Tibial artery (tissue), 4 donors: ENCODE results near the gene DBN1.

Experiments used
- DNase-seq, 2 donors: peaks; one replicate each; pipeline ENCODE4 v3.0.0-alpha.2; 2019
- H3K27ac ChIP-seq, 2 donors: fragments of 200-600 bp; sonication (generic) in 1 of 2; 1 replicate in 1 of 2; 2 replicates in 1 of 2; pipeline ENCODE4 v1.5.1; 2018 to 2019; ENCODE audit warnings: mild to moderate bottlenecking in 1 of 2
- H3K27me3 ChIP-seq, 2 donors: fragments of 200-600 bp; sonication (generic) in 1 of 2; one replicate each; pipeline versions ENCODE4 v1.5.1 to v1.6.0; 2016 to 2019
- H3K36me3 ChIP-seq, 3 donors: fragments of 200-600 bp; sonication (generic) in 2 of 3; one replicate each; pipeline ENCODE4 v1.5.1; 2016 to 2019; ENCODE audit warnings: mild to moderate bottlenecking in 2 of 3
- H3K4me1 ChIP-seq, 4 donors: fragments of 200-600 bp; sonication (generic) in 2 of 4; 1 replicate in 3 of 4; 2 replicates in 1 of 4; pipeline ENCODE4 v1.5.1; 2016 to 2019
- H3K4me3 ChIP-seq, 2 donors: fragments of 200-600 bp; sonication (generic) in 1 of 2; 1 replicate in 1 of 2; 2 replicates in 1 of 2; pipeline ENCODE4 v1.5.1; 2018 to 2019; ENCODE audit warnings: mild to moderate bottlenecking in 2 of 2
- H3K9me3 ChIP-seq, 3 donors: fragments of 200-600 bp; sonication (generic) in 1 of 3; one replicate each; pipeline ENCODE4 v1.5.1; 2016 to 2019
- CTCF ChIP-seq, 2 experiments: fragments of 200-600 bp in 1 of 2; fragments of 450-650 bp in 1 of 2; IDR thresholded peaks; one replicate each; pipeline ENCODE4 v1.5.1; 2017 to 2019; ENCODE audit warnings: antibody characterized with exemption in 2 of 2, mild to moderate bottlenecking in 1 of 2, moderate library complexity in 1 of 2
- intact Hi-C: fragments of 100-400 bp; cut with DNase I; formaldehyde crosslinking; loops from one replicate; pipeline ENCODE4 v1.15.0; 2023; ENCODE audit warnings: low total_unique reads

The DBN1 gene

GRCh38 chr5:177476531-177477233, 3.2 kb upstream of the DBN1 start:
- TF ChIP-seq CTCF (IDR thresholded peaks at IDR 0.05): no peak
- intact Hi-C loops: no loop called here
- Histone ChIP-seq H3K27ac (peak overlapping the region; percentile 75 to 100), H3K4me3 (no peak overlapping the region), H3K36me3 (peaks cover 1 to 7% (median 6%) of the 10 kb centered on the region in 3 donors), H3K9me3 (no peaks in the 10 kb centered on the region), H3K4me1 (peaks cover 0 to 89% (median 79%) of the 10 kb centered on the region in 4 donors), H3K27me3 (no peaks in the 10 kb centered on the region)
- peak; percentile 86 to 97 for DNase-seq

DNA sequence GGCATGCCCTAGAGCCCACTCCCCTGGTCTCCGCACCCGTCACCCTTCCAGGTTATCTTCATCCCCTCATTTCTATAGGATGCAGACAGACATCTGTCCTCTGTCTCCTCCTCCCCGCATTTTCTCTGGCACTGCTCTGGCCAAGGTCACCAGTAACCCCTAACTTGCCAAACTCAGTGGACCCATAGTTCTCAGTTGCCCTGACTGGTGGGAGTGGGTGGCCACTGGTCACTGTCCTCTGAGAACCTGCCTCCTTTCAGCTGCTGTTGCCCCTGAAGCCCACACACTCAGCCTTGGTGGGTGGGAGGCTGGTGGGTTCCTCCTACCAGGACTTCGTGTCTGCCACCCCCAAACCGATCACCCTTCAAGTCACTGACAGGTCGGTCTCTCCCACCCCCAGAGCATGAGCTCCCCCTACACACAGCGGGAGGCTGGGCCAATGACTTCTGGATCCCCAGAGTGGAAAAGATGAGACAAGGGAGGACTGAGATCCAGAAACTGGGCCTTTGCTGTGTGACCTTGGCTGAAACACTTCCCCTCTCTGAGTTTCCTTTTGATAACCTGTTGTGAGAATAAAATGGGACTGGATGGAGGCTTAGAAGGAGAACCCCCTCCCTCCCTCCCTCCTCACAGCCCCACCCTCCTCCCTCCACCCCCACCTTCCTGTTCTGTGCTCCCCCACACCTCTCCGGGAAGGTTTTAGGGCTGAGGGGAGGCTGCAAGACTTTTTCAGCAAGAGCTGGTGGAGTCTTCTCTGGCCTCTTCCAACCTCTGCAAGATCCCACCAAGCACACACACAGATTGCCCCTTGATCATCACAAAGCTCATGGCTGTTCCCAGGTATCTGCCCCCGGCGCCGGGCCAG, 2.4 kb upstream of the DBN1 start:
- no peaks in the 10 kb centered on the region for H3K27me3 ChIP-seq
- peaks cover 0 to 90% (median 78%) of the 10 kb centered on the region in 4 donors for H3K4me1 ChIP-seq

GRCh38 chr5:177474846-177475562, 1.6 kb upstream of the DBN1 start:
- H3K4me1 ChIP-seq: peaks cover 0 to 90% (median 78%) of the 10 kb centered on the region in 4 donors
- TF ChIP-seq CTCF (IDR thresholded peaks at IDR 0.05): peak in 1 of 2 experiments; percentile 10
- intact Hi-C loops: no loop called here
- H3K27ac ChIP-seq: peak overlapping the region; percentile 91 to 100
- DNase-seq: no peak
- H3K9me3 ChIP-seq: no peaks in the 10 kb centered on the region
- H3K4me3 ChIP-seq: no peak overlapping the region
- no peaks in the 10 kb centered on the region for H3K27me3 ChIP-seq
- H3K36me3 ChIP-seq: no peaks in the 10 kb centered on the region

More for the DNA sequence above, 2.4 kb upstream of the DBN1 start:
- intact Hi-C loops: no loop called here
- no peak for TF ChIP-seq CTCF (IDR thresholded peaks at IDR 0.05)
- DNase-seq: no peak
- Histone ChIP-seq H3K27ac (peak overlapping the region; percentile 75 to 100), H3K4me3 (no peak overlapping the region), H3K36me3 (no peaks in the 10 kb centered on the region), H3K9me3 (no peaks in the 10 kb centered on the region)

DNA sequence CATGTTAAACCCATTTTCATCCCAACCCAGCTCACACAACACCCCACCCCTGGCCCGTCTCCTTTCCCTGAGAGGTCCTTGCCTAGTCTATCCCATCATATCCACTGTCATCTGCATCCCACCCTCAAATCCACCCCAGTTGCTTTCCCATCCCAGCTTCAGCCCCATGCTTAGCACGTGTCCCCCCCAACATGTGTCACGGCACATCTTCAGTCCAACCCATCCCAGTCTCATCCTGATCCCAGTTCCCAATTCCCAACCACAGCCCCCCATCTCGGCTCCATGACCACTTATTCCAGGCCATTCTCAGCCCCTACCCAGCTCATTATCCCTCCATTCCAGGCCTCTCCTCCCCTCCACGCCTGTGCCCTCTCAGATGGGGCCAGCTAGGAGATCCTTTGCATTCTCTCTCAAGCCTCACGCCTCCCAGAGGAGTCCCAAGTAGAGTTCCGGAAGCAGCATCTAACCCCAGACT, 605 bp upstream of the DBN1 start:
- Histone ChIP-seq H3K4me3 (peak overlapping the region; percentile 85 to 94), H3K36me3 (no peaks in the 10 kb centered on the region), H3K4me1 (peaks cover 0 to 88% (median 75%) of the 10 kb centered on the region in 4 donors), H3K27ac (peak overlapping the region; percentile 91 to 100), H3K9me3 (no peaks in the 10 kb centered on the region), H3K27me3 (no peaks in the 10 kb centered on the region)
- no peak for DNase-seq
- TF ChIP-seq CTCF (IDR thresholded peaks at IDR 0.05): no peak
- intact Hi-C loops: no loop called here
